Measurements from ENCODE around the gene ITPR1. TPM values are rescaled to one million over a fixed set of nuclear protein-coding genes. Genes with fewer than 3 reads are reported as not detected.

Gene ITPR1
- total and polyA plus RNA-seq, 4 donors = 3.7 to 39.4 (median 8.2) TPM

DNA sequence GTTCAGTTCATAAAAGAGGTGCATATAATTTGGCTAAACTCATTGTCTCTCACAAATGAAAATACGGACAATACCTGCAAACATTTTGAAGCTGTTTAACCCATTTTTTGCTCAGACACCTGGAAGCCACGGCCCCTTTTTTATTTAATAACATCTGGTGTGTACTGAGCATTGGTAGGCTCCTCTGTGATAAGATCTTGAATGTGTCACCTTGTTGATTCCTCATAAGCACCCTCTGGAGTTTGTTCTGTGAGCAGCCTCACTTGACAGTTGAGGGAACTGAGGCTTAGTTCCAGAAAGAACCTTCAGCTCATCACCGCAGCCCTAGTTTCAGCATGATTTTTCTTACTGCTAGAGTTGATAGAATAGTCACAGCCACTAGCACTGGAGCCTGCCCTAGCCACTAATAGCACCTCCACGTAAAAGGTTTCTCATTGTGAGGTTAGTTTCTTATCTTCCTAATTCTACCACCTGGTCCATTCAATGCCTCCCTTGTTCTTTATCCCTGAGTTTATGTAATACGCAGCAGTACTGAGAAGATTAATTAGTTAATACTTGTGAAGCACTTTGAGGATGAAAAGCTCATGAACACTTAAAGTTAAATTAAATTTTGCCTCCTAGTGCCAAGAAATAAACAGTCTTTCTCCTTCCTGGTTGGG lies 71.9 kb downstream of the ITPR1 start:
- H3K36me3 ChIP-seq (ENCODE audit: control insufficient read depth in 4 of 4, insufficient read depth in 3 of 4, low read depth in 1 of 4, low read length in 3 of 4) = no peaks in the 10 kb centered on the region
- no peaks in the 10 kb centered on the region for H3K27me3 ChIP-seq (ENCODE audit: control insufficient read depth in 4 of 4, insufficient read depth in 4 of 4, low read length in 3 of 4)
- peaks cover 0 to 28% (median 22%) of the 10 kb centered on the region in 4 donors for H3K4me1 ChIP-seq (ENCODE audit: control insufficient read depth in 4 of 4, insufficient read depth in 4 of 4, low read length in 3 of 4)
- WGBS = 72% methylated on average over 5 of the region's 5 CpGs
- H3K27ac ChIP-seq (ENCODE audit: low read depth in 1 of 2, low read length in 2 of 2) = peak overlapping the region in 1 of 2 donors; percentile 58
- H3K9ac ChIP-seq (ENCODE audit: low read depth in 1 of 2, low read length in 2 of 2) = no peak overlapping the region
- no peak overlapping the region for H3K4me3 ChIP-seq (ENCODE audit: low read depth in 1 of 3, low read length in 3 of 3)
- no peaks in the 10 kb centered on the region for H3K9me3 ChIP-seq (ENCODE audit: control insufficient read depth in 4 of 4, low read length in 3 of 4)
- no peak for DNase-seq (ENCODE audit: low spot score)
- TF ChIP-seq ZBTB33 (IDR thresholded peaks at IDR 0.05) (no peak), HNF4A (conservative IDR thresholded peaks at IDR 0.05) (no peak)

DNA sequence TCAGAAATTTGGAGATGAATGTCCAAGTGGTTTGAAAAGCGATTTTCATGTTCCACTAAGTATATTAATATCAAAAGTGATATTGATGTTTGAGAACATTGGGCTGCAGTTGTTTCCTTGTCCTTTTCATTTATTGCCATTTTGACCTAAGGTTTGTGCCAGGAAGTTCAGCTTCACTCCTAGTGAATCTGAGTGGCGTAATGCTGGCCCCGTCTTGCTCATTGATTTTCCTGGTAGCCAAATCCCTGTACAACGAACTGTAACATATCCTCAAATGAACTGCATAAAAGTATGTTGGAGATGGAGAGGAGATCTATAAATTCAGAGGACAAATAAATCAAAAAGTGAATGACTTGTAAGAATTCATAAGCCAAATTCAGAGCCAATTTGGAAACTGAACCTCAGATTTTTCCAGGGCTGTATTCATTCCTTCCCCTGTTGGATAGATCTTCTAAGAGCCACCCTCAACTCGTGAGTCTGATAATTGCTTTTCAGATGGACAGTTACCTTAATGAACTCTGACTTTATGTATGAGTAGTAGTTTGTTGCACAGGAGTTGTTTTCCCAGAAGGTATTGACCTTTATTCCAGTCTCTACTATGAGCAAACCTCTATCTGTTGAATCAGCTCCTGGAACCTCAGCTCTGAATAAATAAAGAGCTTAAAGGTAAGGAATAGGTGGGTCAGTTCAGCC lies 72.8 kb downstream of the ITPR1 start:
- no peaks in the 10 kb centered on the region for H3K27me3 ChIP-seq (ENCODE audit: control insufficient read depth in 4 of 4, insufficient read depth in 4 of 4, low read length in 3 of 4)
- H3K27ac ChIP-seq (ENCODE audit: low read depth in 1 of 2, low read length in 2 of 2) = peak overlapping the region; percentile 58 to 74
- H3K9me3 ChIP-seq (ENCODE audit: control insufficient read depth in 4 of 4, low read length in 3 of 4) = no peaks in the 10 kb centered on the region
- H3K9ac ChIP-seq (ENCODE audit: low read depth in 1 of 2, low read length in 2 of 2) = no peak overlapping the region
- 31% methylated on average over 5 of the region's 5 CpGs for WGBS
- H3K36me3 ChIP-seq (ENCODE audit: control insufficient read depth in 4 of 4, insufficient read depth in 3 of 4, low read depth in 1 of 4, low read length in 3 of 4) = no peaks in the 10 kb centered on the region
- no peak overlapping the region for H3K4me3 ChIP-seq (ENCODE audit: low read depth in 1 of 3, low read length in 3 of 3)
- no peak for DNase-seq (ENCODE audit: low spot score)
- peaks cover 0 to 30% (median 22%) of the 10 kb centered on the region in 4 donors for H3K4me1 ChIP-seq (ENCODE audit: control insufficient read depth in 4 of 4, insufficient read depth in 4 of 4, low read length in 3 of 4)
- TF ChIP-seq RAD21 (IDR thresholded peaks at IDR 0.05) = peak; percentile 26 to 33
- TF ChIP-seq EGR1 (IDR thresholded peaks at IDR 0.05; ENCODE audit: low read depth in 2 of 2) = peak in 1 of 2 donors; percentile 19
- peak; percentile 17 for TF ChIP-seq HNF4G (IDR thresholded peaks at IDR 0.05)
- TF ChIP-seq YY1 (IDR thresholded peaks at IDR 0.05) = peak; percentile 18
- no peak for TF ChIP-seq GABPA (IDR thresholded peaks at IDR 0.05 in 1 of 2, conservative IDR thresholded peaks at IDR 0.05 in 1 of 2)
- no peak for TF ChIP-seq CTCF (IDR thresholded peaks at IDR 0.05; ENCODE audit: low read depth, low read length, missing input control)
- TF ChIP-seq, protein P1, sequence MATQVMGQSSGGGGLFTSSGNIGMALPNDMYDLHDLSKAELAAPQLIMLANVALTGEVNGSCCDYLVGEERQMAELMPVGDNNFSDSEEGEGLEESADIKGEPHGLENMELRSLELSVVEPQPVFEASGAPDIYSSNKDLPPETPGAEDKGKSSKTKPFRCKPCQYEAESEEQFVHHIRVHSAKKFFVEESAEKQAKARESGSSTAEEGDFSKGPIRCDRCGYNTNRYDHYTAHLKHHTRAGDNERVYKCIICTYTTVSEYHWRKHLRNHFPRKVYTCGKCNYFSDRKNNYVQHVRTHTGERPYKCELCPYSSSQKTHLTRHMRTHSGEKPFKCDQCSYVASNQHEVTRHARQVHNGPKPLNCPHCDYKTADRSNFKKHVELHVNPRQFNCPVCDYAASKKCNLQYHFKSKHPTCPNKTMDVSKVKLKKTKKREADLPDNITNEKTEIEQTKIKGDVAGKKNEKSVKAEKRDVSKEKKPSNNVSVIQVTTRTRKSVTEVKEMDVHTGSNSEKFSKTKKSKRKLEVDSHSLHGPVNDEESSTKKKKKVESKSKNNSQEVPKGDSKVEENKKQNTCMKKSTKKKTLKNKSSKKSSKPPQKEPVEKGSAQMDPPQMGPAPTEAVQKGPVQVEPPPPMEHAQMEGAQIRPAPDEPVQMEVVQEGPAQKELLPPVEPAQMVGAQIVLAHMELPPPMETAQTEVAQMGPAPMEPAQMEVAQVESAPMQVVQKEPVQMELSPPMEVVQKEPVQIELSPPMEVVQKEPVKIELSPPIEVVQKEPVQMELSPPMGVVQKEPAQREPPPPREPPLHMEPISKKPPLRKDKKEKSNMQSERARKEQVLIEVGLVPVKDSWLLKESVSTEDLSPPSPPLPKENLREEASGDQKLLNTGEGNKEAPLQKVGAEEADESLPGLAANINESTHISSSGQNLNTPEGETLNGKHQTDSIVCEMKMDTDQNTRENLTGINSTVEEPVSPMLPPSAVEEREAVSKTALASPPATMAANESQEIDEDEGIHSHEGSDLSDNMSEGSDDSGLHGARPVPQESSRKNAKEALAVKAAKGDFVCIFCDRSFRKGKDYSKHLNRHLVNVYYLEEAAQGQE (IDR thresholded peaks at IDR 0.05) = peak; percentile 48
- peak; percentile 95 for TF ChIP-seq SP1 (IDR thresholded peaks at IDR 0.05)
- peak; percentile 96 to 97 for TF ChIP-seq RXRA (IDR thresholded peaks at IDR 0.05)
- no peak for TF ChIP-seq TAF1 (conservative IDR thresholded peaks at IDR 0.05)
- TF ChIP-seq MAX (IDR thresholded peaks at IDR 0.05) = peak; percentile 53
- peak; percentile 11 to 74 for TF ChIP-seq JUND (IDR thresholded peaks at IDR 0.05)
- TF ChIP-seq ZBTB33 (IDR thresholded peaks at IDR 0.05) = peak; percentile 36
- peak; percentile 84 for TF ChIP-seq FOXA2 (IDR thresholded peaks at IDR 0.05)
- no peak for TF ChIP-seq NR2F2 (IDR thresholded peaks at IDR 0.05)
- TF ChIP-seq, protein P2, sequence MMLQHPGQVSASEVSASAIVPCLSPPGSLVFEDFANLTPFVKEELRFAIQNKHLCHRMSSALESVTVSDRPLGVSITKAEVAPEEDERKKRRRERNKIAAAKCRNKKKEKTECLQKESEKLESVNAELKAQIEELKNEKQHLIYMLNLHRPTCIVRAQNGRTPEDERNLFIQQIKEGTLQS (IDR thresholded peaks at IDR 0.05) = peak; percentile 46
- peak; percentile 66 to 76 for TF ChIP-seq HNF4A (conservative IDR thresholded peaks at IDR 0.05)
- TF ChIP-seq FOXA1 (IDR thresholded peaks at IDR 0.05) = peak; percentile 86
